T follicular helper cell (primary cell): ENCODE results near the gene UBE2E2.

Source experiments
- DNase-seq: peaks from one replicate; pipeline ENCODE4 v3.0.0-alpha.2; 2020; ENCODE audit warnings: low read depth

The UBE2E2 gene

GRCh38 chr3:23620638-23621015 is 417.5 kb downstream of the UBE2E2 start:
- no peak for DNase-seq

GRCh38 chr3:23623844-23624243 is 420.7 kb downstream of the UBE2E2 start:
- no peak for DNase-seq

GRCh38 chr3:23624305-23624704 is 421.2 kb downstream of the UBE2E2 start:
- no peak for DNase-seq

GRCh38 chr3:23626442-23626841 is 423.3 kb downstream of the UBE2E2 start:
- no peak for DNase-seq

GRCh38 chr3:23629181-23629894 is 426.2 kb downstream of the UBE2E2 start:
- DNase-seq: no peak

GRCh38 chr3:23633261-23633960 is 430.3 kb downstream of the UBE2E2 start:
- DNase-seq: no peak

- no peak for DNase-seq
Observed at GRCh38 chr3:23637339-23637738, 434.2 kb downstream of the UBE2E2 start.

- no peak for DNase-seq
Observed at GRCh38 chr3:23640471-23641146, 437.5 kb downstream of the UBE2E2 start.
